Stimulated activated CD4-positive, alpha-beta T cell treated with anti-CD3 and anti-CD28 coated beads, Interleukin-1b, Interleukin-23, amount 100 ng/mL, for 1 hour (primary cell): Measurements from ENCODE around the gene TULP4.
"Not testable (repeated sequence)": the region's sequence is repeated elsewhere in the genome, so short reads cannot be mapped to it uniquely, and the experiment has no call there.

ENCODE experiments used
- DNase-seq, 2 donors: peaks; one replicate each; pipeline ENCODE4 v3.0.0-alpha.2; 2020; ENCODE audit warnings: low read depth in 2 of 2

TULP4 gene

DNA sequence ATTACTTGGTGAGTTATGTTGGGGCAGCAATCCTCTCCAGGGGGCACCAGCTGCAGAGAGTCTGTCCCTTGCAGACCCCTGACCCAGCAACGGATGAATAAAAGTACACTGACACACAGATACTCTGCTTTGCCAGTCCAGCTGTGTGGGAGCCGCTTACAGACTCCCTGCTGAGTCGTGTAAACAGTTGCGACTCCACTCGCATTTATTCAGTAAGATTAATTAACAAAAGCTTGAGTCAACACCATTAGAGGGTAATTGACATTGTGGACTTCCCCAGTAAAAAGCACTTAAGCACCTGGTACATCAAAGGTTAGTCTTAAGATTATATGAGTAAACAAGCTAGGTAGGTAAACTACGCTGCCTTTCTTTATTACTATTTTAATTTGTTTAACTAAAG lies 155.7 kb downstream of the TULP4 start:
- DNase-seq = no peak

DNA sequence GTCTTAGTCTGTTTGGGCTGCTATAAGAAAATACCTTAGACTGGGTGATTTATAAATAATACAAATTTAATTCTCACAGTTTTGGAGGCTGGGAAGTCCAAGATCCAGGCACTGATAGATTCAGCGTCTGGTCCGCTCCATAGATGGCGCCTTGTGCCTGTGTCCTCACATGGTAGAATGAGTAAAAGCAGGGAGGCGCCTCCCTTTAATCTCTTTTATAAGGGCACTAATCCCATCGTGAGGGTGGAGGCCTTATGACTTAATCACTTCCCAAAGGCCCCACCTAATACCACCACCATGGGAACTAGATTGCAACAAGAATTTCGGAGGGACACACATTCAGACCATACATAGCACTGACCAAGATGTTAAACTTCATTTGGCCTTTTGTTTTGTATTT lies 156.4 kb downstream of the TULP4 start:
- DNase-seq = no peak

DNA sequence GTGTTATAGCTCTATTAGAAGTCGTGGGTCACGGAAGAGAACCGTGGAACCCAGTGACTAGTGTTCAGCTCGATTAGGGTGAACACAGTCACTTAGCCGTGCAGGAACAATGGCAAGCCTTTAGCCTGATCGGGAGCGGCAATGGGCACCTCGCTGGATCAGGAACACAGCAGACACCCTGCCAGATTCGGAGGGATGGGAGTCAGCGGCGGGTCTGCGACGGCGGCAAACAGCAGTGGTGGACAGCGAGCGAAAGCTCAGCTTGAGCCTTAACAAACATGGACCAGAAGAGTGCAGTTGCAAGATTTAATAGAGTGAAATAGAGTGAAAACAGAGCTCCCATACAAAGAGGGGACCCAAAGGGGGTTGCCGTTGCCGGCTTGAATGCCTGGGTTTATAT lies 157.8 kb downstream of the TULP4 start:
- DNase-seq = not testable (repeated sequence)

DNA sequence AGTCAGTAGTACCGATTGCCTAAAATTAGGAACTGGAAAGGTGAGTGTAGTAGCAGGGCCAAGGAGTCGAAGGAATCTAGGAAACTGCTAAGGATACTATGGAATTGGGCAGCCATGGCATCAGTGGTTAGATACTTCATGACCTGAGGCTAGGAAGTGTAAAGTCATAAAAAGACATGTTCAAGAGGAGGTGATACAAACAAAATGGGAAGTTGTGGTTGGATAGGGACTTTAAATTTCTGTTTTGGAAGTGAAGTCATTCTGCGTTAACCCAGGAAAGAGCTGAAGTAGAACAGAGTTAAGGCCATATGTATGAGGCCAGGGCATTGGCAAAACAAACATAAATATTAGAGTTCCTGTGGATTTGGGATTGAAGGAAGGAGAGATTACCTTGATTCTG lies 159.1 kb downstream of the TULP4 start:
- no peak for DNase-seq

DNA sequence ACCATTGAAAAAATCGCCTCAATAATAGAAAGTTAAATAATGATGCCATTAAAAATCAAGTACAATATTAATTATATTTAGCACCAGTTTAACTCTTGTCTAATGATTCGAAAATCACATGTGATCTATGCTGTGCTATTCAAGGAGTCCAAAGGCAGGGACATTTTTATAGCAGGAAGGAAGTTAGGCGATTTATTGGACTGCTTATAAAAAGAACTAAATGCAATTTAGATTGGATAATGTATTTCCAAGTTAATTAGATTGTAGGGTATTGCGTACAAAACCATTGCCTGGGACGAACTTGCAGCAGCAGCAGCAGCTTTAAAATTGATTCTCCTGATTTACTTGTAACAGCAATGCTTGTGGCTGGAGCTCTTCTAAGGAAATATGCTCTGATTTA lies 160.2 kb downstream of the TULP4 start:
- no peak for DNase-seq

DNA sequence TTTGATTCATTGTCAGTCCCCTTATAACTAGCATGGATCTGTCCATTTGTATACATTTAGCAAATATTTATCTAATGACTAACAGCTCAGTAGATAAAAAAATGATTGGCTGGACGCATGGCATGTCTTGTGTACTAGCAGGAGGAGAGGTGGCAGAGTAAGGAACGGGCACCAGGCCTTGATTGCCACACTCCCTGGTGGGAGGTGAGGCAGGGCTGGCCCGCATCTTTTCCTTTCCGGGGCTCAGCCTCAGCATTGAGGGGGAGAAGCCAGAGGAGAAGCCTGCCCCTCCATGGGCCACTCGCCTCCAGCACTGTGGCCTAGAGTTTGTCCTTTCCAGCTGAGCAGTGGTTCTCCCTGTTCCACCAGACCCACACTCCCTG lies 162.7 kb downstream of the TULP4 start:
- DNase-seq = no peak

DNA sequence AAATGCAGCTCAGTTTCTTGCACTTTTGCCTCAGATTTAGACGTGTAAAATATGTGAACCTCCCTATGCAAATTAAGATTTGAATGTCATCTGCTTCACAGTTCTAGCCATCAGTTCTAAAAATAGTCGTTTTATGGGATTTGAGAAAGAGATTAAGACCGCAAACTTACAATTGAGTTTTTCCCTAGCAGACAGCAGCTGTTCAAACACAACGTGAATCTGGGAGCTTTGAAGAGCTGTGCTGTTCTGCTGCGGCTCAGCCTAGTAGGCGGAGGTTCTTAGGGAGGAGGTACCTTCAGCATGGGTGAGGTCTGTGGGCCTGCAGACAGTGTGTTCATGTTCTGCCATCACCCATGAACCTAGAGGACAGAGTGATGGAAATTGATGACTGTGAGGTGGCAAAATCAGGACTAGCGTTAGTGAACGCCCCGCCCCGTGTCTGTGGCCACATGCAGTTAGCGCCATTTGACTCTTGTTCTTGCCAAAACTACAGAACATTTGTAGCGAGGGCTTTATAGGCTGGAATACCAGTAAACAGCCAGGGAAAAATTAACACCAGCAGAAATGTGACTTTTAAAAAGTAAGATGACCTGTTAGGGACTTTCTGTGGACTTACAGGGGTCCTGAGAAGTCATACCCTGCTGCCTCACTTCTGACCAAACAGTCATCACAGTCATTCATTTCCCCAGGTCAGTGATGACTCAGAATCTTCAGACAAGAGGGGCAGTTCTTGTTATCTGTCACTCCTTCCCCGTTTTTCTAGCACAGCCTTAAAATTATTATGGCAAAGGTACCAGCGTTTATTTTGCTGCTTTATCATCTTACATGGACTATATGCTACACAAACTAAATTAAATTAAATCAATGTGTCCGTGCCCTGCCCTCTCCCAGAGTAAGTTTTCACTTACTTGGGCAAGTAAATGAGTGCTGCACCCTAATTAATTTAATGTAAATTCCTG lies 163.4 kb downstream of the TULP4 start:
- no peak for DNase-seq

DNA sequence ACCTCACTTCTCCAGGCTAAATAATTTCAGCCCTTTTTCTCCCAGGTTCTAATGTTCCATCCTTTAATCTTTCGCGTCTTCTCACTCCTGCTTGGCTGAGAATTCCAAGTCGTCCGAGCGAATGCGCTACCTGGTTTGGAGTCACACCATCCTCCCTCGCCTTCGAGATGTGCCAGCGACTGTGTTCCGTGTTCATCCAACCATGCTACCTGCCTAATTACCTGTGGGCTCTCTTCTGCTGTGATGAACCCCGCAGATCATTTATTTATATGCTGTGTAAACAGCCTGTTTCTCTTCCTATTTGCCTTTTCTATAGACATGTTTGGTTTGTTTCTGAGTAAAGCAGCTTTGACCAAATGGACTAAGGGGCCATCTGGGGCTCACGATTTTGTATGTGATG lies 164.1 kb downstream of the TULP4 start:
- DNase-seq = no peak

DNA sequence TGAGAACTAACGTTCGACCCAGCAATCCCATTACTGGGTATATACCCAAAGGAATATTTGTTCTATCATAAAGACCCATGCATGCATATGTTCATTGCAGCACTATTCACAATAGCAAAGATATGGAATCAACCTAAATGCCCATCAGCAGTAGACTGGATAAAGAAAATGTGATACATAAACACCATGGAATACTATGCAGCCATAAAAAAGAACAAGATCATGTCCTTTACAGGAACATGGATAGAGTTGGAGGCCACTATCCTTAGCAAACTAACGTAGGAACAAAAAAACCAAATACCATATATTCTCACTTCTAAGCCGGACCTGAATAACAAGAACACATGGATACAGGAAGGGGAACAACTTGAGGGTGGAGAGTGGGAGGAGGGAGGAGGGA lies 165.5 kb downstream of the TULP4 start:
- not testable (repeated sequence) for DNase-seq

DNA sequence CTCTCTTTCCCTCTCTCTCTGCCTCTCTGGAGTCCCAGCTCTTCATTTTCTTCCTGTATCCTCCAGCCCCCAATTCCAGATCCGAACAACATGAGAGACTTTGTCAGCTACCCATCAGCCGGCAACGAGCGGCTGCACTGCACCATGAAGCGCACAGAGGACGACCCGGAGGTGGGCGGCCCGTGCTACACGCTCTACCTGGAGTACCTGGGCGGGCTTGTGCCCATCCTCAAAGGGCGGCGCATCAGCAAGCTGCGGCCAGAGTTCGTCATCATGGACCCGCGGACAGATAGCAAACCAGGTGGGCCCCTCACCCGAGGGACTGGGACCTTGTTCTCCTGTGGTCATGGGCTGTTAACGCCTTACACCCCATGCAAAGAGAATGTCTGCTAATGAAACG lies 168.7 kb downstream of the TULP4 start:
- no peak for DNase-seq

DNA sequence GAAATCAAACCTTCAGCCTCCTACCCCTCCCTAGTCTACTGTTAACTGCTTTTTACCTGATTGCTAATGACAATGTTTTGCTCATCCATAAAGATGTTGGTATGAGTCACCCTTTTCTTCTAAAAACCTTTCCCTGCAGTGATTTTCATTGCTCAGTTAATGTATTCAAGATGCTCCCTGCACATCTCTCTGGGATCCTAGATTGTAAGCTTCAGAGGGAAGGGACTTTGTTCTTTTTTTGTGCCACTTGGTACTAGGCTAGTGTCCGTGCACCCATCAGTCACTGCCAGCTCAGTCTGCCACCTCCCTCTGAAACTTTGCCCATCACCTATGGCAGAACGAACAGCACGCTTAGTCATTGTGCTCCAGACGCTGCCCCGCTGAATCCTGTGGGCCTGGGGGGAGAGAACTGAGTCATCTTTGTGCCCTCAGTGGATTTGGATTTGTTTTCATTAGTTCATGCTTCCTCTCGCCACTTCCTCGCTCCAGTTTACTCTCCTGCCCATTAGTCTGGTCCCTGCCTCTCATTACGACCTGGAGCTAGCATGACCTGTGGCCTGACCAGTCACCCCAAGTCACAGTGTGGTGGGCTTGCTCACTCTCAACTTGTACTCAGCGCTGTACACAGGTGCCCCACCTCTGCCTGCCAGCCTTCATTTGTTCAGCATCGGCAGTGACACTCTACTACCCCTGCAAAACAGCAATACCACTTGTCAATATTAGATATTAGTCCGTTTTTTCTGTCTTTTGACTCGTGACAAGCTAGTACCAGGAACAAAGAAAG lies 169.6 kb downstream of the TULP4 start:
- DNase-seq = no peak

DNA sequence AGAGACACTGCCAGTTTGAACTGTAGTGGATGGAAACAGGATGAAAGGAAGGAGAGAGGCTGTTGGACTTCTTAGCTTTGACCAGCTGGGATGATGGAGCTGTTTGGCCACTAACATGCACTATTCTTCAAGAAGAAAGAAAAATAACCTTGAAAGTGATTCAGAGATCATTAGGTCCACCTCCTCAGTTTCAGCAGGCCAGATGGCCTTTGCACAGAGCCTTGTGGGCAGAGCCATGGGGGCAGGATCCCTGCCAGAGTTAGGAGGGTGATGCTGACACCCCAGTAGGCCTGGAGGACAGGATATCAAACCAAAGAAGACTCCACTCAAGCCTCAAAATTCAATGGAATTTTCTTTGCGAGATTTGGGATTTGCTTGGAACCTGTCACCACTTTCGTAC lies 173.2 kb downstream of the TULP4 start:
- no peak for DNase-seq

DNA sequence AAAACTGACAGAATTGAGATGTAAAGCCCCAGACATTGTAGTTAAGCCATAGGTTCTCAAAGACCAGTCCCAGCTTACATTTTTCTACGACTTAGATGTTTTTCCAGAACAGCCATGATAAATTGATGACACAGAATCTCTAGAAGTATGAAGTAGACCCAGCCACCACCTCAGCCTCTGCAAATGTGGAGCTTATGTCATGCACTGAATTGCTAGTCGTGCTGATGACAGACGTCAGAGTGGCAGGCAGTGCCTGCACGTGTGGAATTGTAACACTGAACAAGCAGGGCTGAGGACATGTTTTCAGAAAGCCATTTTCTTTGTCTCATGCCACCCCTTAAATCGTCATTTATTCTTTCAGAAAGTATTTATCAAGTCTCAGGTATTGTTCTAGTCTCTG lies 175.2 kb downstream of the TULP4 start:
- no peak for DNase-seq

DNA sequence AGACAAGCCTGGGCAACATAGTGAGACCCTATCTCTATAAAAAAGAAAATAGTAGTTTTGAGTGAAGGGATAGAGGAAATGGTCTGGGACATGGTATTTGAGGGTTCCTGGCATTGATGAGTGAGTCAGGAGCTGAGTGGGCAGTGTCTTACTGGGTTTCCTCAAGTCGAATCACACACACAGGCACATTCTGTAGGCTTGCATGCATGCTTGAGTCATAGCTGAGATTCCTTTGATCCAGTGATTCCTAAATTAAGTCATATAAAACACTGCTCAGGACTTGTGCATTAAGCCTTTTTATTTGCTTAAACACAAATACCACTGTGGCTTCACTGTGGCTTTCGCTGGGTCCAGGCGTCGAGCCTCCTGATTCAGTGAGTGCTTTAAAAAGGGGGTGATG lies 175.8 kb downstream of the TULP4 start:
- no peak for DNase-seq

DNA sequence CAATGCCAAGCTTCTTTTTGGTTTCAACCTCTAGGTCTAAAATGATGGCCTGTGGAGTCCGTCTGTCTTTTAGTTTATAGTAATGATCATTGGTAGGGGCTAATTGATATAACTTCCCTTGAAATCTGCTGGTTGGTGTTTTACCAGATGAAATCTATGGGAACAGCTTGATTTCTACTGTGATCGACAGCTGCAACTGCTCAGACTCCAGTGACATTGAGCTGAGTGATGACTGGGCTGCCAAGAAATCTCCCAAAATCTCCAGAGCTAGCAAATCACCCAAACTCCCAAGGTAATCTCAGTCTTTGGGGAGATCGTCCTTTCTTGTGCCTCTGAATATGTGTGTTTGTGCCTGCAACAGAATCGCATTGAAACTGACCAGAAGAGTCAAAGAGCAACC lies 177.2 kb downstream of the TULP4 start:
- DNase-seq = no peak

DNA sequence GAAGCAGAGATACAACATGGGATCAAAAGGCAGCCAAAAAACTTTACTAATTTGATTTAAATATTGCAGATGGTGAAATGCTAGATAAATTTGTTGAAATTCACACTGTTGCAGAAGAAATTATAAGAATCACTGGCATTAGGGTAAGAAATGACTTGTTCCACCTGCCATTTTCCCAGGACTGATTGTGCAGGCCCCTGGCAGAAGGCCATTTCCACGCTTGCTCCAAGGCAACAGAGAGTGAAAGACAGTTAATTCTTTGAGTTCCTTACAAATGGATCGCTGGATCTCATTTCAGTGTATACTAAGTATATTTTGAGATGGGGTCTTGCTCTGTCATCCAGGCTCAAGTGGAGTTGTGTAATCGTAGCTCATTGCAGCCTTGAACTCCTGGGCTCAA lies 180.6 kb downstream of the TULP4 start:
- DNase-seq = no peak

DNA sequence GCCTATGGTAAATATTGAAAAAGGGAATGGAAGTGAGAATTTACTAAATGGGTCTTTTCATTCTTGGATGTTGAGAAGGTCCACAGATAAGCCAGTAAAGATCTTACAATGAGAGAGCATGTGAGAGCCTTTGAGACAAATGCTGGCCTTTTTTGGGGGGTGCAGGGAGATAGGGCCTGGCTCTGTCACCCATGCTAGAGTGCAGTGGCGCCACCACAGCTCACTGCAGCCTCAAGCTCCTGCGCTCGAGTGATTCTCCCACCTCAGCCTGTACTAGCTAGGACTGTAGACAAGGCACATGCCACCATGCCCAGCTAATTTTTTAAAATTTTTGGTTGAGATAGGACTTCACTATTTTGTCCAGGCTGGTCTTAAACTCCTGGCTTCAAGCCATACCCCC lies 184.4 kb downstream of the TULP4 start:
- no peak for DNase-seq

DNA sequence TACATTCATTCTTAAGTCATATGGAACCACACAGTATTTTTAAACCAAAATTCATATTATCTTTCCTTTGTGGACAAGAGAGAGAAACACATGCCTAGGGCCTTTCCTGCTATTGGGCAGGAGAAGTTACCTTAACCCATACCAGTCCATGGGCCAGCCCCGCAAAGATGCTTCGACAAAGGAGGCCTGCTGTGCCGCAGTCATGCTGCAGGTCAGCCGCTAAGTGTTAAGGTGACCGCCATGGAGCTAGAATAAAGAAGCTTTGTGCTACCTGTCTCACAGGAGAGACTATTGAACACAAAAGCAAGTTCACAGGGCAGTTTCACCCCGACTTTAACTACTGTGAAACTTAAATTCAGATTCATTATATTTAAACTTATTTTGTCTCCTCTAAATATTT lies 185.4 kb downstream of the TULP4 start:
- no peak for DNase-seq

DNA sequence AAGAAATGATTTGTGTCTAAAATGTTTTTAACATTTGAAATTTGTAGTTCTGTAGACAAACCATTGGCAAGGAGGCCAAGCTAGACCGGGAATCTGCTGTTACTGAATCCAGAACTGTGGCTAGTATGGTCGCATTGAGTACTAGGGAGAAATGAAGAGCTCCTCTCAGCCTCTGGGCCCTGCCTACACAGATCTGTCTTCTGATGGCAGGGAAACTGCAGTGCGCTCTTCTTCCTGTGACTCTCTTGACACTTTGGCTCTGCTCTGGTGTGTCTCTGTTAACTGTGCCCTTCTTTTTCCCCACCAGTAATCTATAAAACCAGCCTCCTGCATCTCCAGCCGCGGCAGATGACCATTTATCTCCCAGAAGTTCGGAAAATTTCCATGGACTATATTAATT lies 186.1 kb downstream of the TULP4 start:
- no peak for DNase-seq

DNA sequence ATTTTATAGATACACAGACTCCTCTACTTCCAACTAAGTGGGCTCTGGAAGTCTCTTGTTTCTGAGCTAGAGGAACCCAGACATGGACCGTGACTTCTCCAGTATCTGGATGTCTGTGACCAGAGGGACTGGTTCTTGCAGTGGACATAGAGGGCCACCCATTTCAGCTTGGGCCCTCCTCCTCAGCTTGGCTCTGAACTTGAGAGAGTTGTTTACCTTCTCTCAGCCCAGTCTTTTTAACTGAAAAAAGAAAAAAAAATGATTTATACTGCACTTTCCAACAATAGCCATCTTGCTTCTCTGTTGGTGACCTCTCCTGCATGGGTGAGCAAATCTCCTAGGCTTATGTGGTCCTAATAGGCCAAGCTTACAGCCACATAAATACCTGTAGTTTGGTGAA lies 187.3 kb downstream of the TULP4 start:
- no peak for DNase-seq

DNA sequence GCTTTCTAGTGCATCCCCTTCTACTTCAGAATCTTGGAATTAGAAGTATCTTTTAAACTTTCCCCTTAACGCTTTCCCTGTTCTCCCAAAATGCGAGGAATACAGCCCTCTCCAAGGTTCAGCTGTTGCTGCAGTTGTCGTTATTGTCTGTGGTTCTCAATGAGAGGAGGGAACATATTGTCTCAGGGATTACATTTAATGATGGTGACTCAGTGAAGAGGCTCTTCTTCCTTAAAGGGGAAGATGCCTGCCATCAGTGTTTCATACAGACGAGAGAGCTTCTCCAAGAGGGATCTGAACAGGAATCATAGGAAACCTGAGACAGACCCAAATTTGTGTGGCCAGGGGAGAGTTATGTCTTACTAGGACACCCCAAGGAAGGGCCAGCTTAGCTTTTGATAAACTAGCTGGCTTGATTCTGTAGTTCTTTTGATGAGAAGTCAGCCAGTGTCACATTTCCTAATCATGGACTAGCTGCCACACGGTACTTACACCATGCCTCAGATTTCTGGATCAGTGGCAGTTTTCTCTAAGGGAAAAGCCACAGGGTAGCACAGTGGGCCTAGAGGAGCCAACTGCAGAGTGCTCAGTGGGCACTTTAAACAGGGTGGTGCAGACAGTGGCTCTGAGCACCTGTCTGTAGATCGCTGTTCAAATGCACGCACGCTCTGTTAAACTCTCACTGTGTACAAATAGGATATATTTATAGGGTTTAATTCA lies 187.9 kb downstream of the TULP4 start:
- DNase-seq = no peak
